HepG2 (cell line): ENCODE measurements around the gene ARVCF. TPM values are rescaled to one million over a fixed set of nuclear protein-coding genes. Genes with fewer than 3 reads are reported as not detected.

Experiments used
- ATAC-seq: fragments of 200-7000 bp; cut with Tn5 transposase; 3 replicates; pipeline ENCODE4 v1.9.1; 2020; ENCODE audit warnings: mild to moderate bottlenecking, moderate library complexity
- BruUV-seq: library from RNA; stranded (reverse); fragments of 400-500 nt; replicated peaks from 2 replicates; lab custom pipeline; 2021; lab: Mats Ljungman, UMichigan
- CTCF ChIA-PET: fragments of 300-600 bp; formaldehyde crosslinking; extraction: SDS; loops from one replicate; lab custom pipeline; 2021; ENCODE audit warnings: low total read pairs, inconsistent platforms, low intra/inter-chr PET ratio; lab: Yijun Ruan, JAX
- POLR2A ChIA-PET: fragments of 350-600 bp; sonication (Branson Sonifier 250); formaldehyde crosslinking; loops from one replicate; lab custom pipeline; 2020; ENCODE audit warnings: antibody characterized with exemption, inconsistent platforms; lab: Yijun Ruan, JAX
- DNase-seq: peaks from one replicate; pipeline ENCODE4 v3.0.0-alpha.2; 2015; ENCODE audit warnings: low spot score
- FAIRE-seq: peaks from 3 replicates; lab custom pipeline; 2011; peaks lifted over from hg19 to GRCh38; lab: Jason Lieb, UNC
- H2AFZ ChIP-seq: one replicate; pipeline ENCODE4 v1.6.1; 2011; ENCODE audit warnings: low read length, inconsistent platforms
- H3K27ac ChIP-seq: fragments of 300-600 bp; 3 replicates; pipeline ENCODE4 v1.8.0; 2011; ENCODE audit warnings: mixed run types, mild to moderate bottlenecking, mixed read lengths, low read length, inconsistent platforms; ENCODE audit not compliant: insufficient read depth; ENCODE audit errors: extremely low read length
- H3K27me3 ChIP-seq, 2 experiments: fragments of 200-600 bp in 1 of 2; 2 replicates in 1 of 2; 3 replicates in 1 of 2; pipeline versions ENCODE4 v1.6.0 to v1.8.0; 2011; ENCODE audit warnings: low read length in 2 of 2, mild to moderate bottlenecking in 2 of 2, moderate library complexity in 2 of 2, inconsistent platforms in 1 of 2; ENCODE audit not compliant: insufficient read depth in 2 of 2, control insufficient read depth in 1 of 2
- H3K36me3 ChIP-seq, 2 experiments: fragments of 200-600 bp in 1 of 2; replicated peaks in 1 of 2; 2 replicates in 1 of 2; 3 replicates in 1 of 2; pipeline versions ENCODE4 v1.5.1 to v1.8.0; 2011; ENCODE audit warnings: low read length in 2 of 2, inconsistent platforms in 1 of 2; ENCODE audit not compliant: insufficient read depth in 2 of 2, control insufficient read depth in 1 of 2
- H3K4me1 ChIP-seq: 2 replicates; pipeline ENCODE4 v1.5.1; 2012; ENCODE audit warnings: low read length, inconsistent platforms; ENCODE audit not compliant: insufficient read depth
- H3K4me2 ChIP-seq: 2 replicates; pipeline ENCODE4 v1.6.0; 2011; ENCODE audit warnings: low read depth, low read length, inconsistent platforms
- H3K4me3 ChIP-seq, 3 experiments: fragments of 200-600 bp in 1 of 3; sonication (generic), shearing (Covaris generic) in 1 of 3; replicated peaks in 1 of 3; 2 replicates each; pipeline ENCODE4 v1.5.1; 2011 to 2016; ENCODE audit warnings: low read length in 3 of 3, inconsistent platforms in 2 of 3, low read depth in 2 of 3, mild to moderate bottlenecking in 2 of 3, control low read depth in 1 of 3, mixed read lengths in 1 of 3; ENCODE audit not compliant: insufficient read depth in 1 of 3
- H3K79me2 ChIP-seq: one replicate; pipeline ENCODE4 v1.6.1; 2011; ENCODE audit warnings: low read length, inconsistent platforms; ENCODE audit not compliant: insufficient read depth
- H3K9ac ChIP-seq: 2 replicates; pipeline ENCODE4 v1.6.0; 2011; ENCODE audit warnings: mild to moderate bottlenecking, low read depth, low read length, inconsistent platforms; ENCODE audit not compliant: insufficient read depth
- H3K9me3 ChIP-seq: 2 replicates; pipeline ENCODE4 v1.5.1; 2012; ENCODE audit warnings: mild to moderate bottlenecking, low read length
- H4K20me1 ChIP-seq: 2 replicates; pipeline ENCODE4 v1.6.0; 2011; ENCODE audit warnings: inconsistent platforms, mild to moderate bottlenecking, low read length, moderate library complexity; ENCODE audit not compliant: insufficient read depth
- CREB1 ChIP-seq, 2 experiments: fragments of 450-650 bp in 1 of 2; IDR thresholded peaks; 2 replicates each; pipeline ENCODE4 v1.6.1; 2016 to 2017; ENCODE audit warnings: control low read depth in 1 of 2, mild to moderate bottlenecking in 1 of 2, missing compliant biosample characterization in 1 of 2, missing genetic modification characterization in 1 of 2
- IRX3 ChIP-seq: sonication (generic); formaldehyde crosslinking; IDR thresholded peaks from 2 replicates; pipeline ENCODE4 v1.8.1; 2023; ENCODE audit warnings: mild to moderate bottlenecking, low read depth, missing genetic modification reagents, borderline replicate concordance
- REXO4 ChIP-seq: sonication (generic); formaldehyde crosslinking; IDR thresholded peaks from 2 replicates; pipeline ENCODE4 v1.8.0; 2022; ENCODE audit warnings: missing genetic modification reagents, mild to moderate bottlenecking, borderline replicate concordance
- RXRB ChIP-seq: IDR thresholded peaks from 2 replicates; pipeline ENCODE4 v1.6.1; 2016; ENCODE audit warnings: borderline replicate concordance, missing genetic modification reagents, missing compliant biosample characterization
- ZBTB7B ChIP-seq: sonication (generic); formaldehyde crosslinking; IDR thresholded peaks from 2 replicates; pipeline ENCODE4 v1.4.0; 2020; ENCODE audit warnings: missing genetic modification reagents
- ZNF317 ChIP-seq: sonication (generic); formaldehyde crosslinking; IDR thresholded peaks from 2 replicates; pipeline ENCODE4 v1.5.0; 2020; ENCODE audit warnings: mild to moderate bottlenecking, missing genetic modification reagents
- ZNF782 ChIP-seq: sonication (generic); formaldehyde crosslinking; IDR thresholded peaks from 2 replicates; pipeline ENCODE4 v1.4.0; 2020; ENCODE audit warnings: missing genetic modification reagents, mild to moderate bottlenecking, borderline replicate concordance
- WGBS: methylation state at CpG from one replicate; pipeline ENCODE4 v1.1.6; 2017; ENCODE audit warnings: low lambda C conversion rate; 5-methylcytosine and 5-hydroxymethylcytosine counted together
- in situ Hi-C: cut with HindIII; loops from 2 replicates; pipeline ENCODE4 v1.10.0; 2017; ENCODE audit warnings: low pct_unique_long_range_greater_than_20kb; ENCODE audit not compliant: extremely low pct_ligation_motif_present
- intact Hi-C: fragments of 100-400 bp; cut with micrococcal nuclease; formaldehyde crosslinking; loops from one replicate; pipeline ENCODE4 v1.10.0; 2022; ENCODE audit not compliant: unreplicated experiment
- polyA plus RNA-seq, 8 experiments: library from polyadenylated mRNA; depleted of rRNA in 3 of 8; stranded (reverse) in 7 of 8; unstranded in 1 of 8; fragments of >200 nt; fragmentation: Illumina TruSeq in 4 of 8; extraction: Trizol in 4 of 8; gene quantifications; 2 replicates each; pipeline versions ENCODE4 v1.2.1 to v1.2.3, GENCODE V29; 2011 to 2016; ENCODE audit warnings: low read depth in 4 of 8, missing spikeins in 1 of 8, mixed read lengths in 1 of 8; ENCODE audit not compliant: insufficient read depth in 1 of 8
- total RNA-seq, 5 experiments: library from RNA; depleted of rRNA; stranded (reverse); fragments of >200 nt; fragmentation: Illumina TruSeq; extraction: Trizol; gene quantifications; 2 replicates each; pipeline ENCODE4 v1.2.3, GENCODE V29; 2016; ENCODE audit warnings: low read depth in 1 of 5
- TF ChIP-seq, protein P1 (sequence below): sonication (generic); formaldehyde crosslinking; conservative IDR thresholded peaks from 2 replicates; pipeline ENCODE4 v1.4.0; 2020; ENCODE audit warnings: missing genetic modification reagents
- TF ChIP-seq, protein P2 (sequence below): sonication (generic); formaldehyde crosslinking; IDR thresholded peaks from 2 replicates; pipeline ENCODE4 v1.8.1; 2022; ENCODE audit warnings: low read depth, mild to moderate bottlenecking, missing genetic modification reagents
- TF ChIP-seq, protein P3 (sequence below): sonication (generic); formaldehyde crosslinking; IDR thresholded peaks from 2 replicates; pipeline ENCODE4 v1.4.0; 2020; ENCODE audit warnings: low read depth, missing genetic modification reagents

The ARVCF gene
- total and polyA plus RNA-seq, 2 of the 13 experiments (the other 11 are each of a cell fraction or from before 2014, with no cell fraction given), result 16.4 to 17.7 TPM

DNA sequence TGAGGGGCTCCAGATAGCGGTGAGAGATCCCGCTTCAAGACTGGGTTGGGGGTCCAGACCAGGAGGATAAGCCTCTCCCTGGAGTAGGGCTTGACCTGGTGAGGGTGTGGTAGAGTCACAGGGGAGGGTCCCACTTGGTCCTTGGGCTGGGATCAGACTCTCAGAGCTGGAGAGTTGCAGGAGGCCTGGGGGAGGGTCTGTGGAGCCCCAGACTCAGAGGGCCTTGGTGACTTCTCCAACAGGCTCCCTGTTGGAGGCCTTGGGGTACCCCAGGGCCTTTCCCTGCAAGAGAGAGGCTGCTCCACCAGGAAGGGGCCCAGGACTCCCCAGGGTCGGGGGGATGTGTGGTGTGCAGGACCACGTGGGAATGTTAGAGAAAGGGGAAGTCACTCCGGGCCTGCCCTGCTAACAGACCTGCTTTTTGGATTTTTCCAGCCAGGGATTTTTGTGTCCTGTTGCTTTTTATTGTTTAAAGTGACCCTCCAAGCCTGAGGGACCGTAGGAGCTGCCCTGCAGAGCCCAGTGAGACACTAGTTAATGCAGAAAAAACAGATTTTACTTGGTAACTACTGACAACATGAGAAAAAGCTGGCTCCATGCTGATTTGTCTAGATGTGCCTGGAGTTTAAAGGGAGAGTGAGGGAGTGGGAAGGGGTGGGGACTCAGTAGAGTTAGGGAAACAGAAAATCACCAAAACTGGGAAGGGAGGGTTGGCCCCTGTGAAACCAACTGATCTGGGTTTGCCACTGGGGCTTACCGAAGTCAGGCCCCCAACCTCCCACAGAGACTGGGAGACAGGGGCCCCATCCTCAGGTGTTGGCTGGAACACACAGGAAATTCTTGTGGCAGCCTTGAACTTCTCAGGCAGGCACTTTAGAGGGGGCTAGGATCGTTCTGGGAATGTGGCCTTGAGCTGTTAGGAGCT, 74.2 kb downstream of the ARVCF start:
- intact Hi-C loops (no loop called here), in situ Hi-C loops (no loop called here)
- TSS peak; percentile 71 for BruUV-seq
- H3K4me2 ChIP-seq, result peak overlapping the region; percentile 99
- H2AFZ ChIP-seq, result no peak overlapping the region
- peaks cover 52% of the 10 kb centered on the region for H3K79me2 ChIP-seq
- peak overlapping the region; percentile 68 to 92 (median 89) for H3K4me3 ChIP-seq
- no peaks in the 10 kb centered on the region; a peak in 1 of 5 replicates for H3K36me3 ChIP-seq
- H3K27ac ChIP-seq, result peak overlapping the region; percentile 93
- ATAC-seq (peak; percentile 39), DNase-seq (peak; percentile 51), FAIRE-seq (no peak)
- 0% methylated on average over 8 of the region's 8 CpGs for WGBS
- no peaks in the 10 kb centered on the region; a peak in 1 of 5 replicates for H3K27me3 ChIP-seq
- no peaks in the 10 kb centered on the region for H3K9me3 ChIP-seq
- POLR2A ChIA-PET, result interaction anchor here (0.6 to 3.5 kb wide), 13 partner anchors 9 to 651 kb away, joined by 3 to 56 read pairs (median 5); partner anchors contain the start of genes CLTCL1, GNB1L and RTL10
- H3K9ac ChIP-seq, result peak overlapping the region; percentile 96
- CTCF ChIA-PET, result no interaction called here
- peaks cover 75% of the 10 kb centered on the region for H3K4me1 ChIP-seq
- H4K20me1 ChIP-seq, result no peaks in the 10 kb centered on the region
- TF ChIP-seq CREB1 (IDR thresholded peaks at IDR 0.05) (no peak), CREB1 (CRISPR knock-in tag; IDR thresholded peaks at IDR 0.05) (no peak), ZBTB7B (peak; percentile 65), RXRB (no peak), ZNF317 (CRISPR knock-in tag) (peak; percentile 45; the same call in 1 of the 2 replicates), ZNF782 (CRISPR knock-in tag) (no peak), IRX3 (CRISPR knock-in tag) (no peak), REXO4 (CRISPR knock-in tag) (no peak)
- TF ChIP-seq, protein P1, sequence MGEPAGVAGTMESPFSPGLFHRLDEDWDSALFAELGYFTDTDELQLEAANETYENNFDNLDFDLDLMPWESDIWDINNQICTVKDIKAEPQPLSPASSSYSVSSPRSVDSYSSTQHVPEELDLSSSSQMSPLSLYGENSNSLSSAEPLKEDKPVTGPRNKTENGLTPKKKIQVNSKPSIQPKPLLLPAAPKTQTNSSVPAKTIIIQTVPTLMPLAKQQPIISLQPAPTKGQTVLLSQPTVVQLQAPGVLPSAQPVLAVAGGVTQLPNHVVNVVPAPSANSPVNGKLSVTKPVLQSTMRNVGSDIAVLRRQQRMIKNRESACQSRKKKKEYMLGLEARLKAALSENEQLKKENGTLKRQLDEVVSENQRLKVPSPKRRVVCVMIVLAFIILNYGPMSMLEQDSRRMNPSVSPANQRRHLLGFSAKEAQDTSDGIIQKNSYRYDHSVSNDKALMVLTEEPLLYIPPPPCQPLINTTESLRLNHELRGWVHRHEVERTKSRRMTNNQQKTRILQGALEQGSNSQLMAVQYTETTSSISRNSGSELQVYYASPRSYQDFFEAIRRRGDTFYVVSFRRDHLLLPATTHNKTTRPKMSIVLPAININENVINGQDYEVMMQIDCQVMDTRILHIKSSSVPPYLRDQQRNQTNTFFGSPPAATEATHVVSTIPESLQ (CRISPR knock-in tag), result no peak
- TF ChIP-seq, protein P2, sequence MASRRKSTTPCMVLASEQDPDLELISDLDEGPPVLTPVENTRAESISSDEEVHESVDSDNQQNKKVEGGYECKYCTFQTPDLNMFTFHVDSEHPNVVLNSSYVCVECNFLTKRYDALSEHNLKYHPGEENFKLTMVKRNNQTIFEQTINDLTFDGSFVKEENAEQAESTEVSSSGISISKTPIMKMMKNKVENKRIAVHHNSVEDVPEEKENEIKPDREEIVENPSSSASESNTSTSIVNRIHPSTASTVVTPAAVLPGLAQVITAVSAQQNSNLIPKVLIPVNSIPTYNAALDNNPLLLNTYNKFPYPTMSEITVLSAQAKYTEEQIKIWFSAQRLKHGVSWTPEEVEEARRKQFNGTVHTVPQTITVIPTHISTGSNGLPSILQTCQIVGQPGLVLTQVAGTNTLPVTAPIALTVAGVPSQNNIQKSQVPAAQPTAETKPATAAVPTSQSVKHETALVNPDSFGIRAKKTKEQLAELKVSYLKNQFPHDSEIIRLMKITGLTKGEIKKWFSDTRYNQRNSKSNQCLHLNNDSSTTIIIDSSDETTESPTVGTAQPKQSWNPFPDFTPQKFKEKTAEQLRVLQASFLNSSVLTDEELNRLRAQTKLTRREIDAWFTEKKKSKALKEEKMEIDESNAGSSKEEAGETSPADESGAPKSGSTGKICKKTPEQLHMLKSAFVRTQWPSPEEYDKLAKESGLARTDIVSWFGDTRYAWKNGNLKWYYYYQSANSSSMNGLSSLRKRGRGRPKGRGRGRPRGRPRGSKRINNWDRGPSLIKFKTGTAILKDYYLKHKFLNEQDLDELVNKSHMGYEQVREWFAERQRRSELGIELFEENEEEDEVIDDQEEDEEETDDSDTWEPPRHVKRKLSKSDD, result no peak
- TF ChIP-seq, protein P3, sequence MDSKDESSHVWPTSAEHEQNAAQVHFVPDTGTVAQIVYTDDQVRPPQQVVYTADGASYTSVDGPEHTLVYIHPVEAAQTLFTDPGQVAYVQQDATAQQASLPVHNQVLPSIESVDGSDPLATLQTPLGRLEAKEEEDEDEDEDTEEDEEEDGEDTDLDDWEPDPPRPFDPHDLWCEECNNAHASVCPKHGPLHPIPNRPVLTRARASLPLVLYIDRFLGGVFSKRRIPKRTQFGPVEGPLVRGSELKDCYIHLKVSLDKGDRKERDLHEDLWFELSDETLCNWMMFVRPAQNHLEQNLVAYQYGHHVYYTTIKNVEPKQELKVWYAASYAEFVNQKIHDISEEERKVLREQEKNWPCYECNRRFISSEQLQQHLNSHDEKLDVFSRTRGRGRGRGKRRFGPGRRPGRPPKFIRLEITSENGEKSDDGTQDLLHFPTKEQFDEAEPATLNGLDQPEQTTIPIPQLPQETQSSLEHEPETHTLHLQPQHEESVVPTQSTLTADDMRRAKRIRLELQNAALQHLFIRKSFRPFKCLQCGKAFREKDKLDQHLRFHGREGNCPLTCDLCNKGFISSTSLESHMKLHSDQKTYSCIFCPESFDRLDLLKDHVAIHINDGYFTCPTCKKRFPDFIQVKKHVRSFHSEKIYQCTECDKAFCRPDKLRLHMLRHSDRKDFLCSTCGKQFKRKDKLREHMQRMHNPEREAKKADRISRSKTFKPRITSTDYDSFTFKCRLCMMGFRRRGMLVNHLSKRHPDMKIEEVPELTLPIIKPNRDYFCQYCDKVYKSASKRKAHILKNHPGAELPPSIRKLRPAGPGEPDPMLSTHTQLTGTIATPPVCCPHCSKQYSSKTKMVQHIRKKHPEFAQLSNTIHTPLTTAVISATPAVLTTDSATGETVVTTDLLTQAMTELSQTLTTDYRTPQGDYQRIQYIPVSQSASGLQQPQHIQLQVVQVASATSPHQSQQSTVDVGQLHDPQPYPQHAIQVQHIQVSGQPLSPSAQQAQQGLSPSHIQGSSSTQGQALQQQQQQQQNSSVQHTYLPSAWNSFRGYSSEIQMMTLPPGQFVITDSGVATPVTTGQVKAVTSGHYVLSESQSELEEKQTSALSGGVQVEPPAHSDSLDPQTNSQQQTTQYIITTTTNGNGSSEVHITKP (CRISPR knock-in tag), result no peak
